OCI-LY3 (cell line): ENCODE measurements around the gene SPAG7.
"Not testable (repeated sequence)": the region's sequence is repeated elsewhere in the genome, so short reads cannot be mapped to it uniquely, and the experiment has no call there.

ENCODE experiments used
- H2AFZ ChIP-seq: fragments of 200-600, 300-600 bp; shearing (Covaris generic); 2 replicates; pipeline ENCODE4 v1.6.0; 2014; ENCODE audit warnings: antibody characterized with exemption, low read depth, low read length
- H3K27ac ChIP-seq: fragments of 200-600, 300-600 bp; sonication (generic); 2 replicates; pipeline ENCODE4 v1.5.1; 2014; ENCODE audit warnings: mild to moderate bottlenecking, low read length, moderate library complexity, mixed read lengths
- H3K27me3 ChIP-seq: fragments of 200-600, 300-600 bp; sonication (generic); 2 replicates; pipeline ENCODE4 v1.6.1; 2014; ENCODE audit warnings: low read depth, low read length, mixed read lengths
- H3K36me3 ChIP-seq: fragments of 200-600, 300-600 bp; sonication (generic); replicated peaks from 2 replicates; pipeline ENCODE3; 2014; ENCODE audit warnings: low read depth, low read length, mixed read lengths
- H3K4me1 ChIP-seq: fragments of 300-600, 200-600 bp; sonication (generic); 2 replicates; pipeline ENCODE4 v1.6.1; 2014; ENCODE audit warnings: low read length, mixed read lengths
- H3K4me2 ChIP-seq: fragments of 200-600, 300-600 bp; sonication (generic); 2 replicates; pipeline ENCODE4 v1.6.1; 2014; ENCODE audit warnings: low read length, mixed read lengths
- H3K4me3 ChIP-seq: fragments of 300-600, 200-600 bp; sonication (generic); 2 replicates; pipeline ENCODE4 v1.5.1; 2014; ENCODE audit warnings: antibody characterized with exemption, mild to moderate bottlenecking, low read length, moderate library complexity
- H3K79me2 ChIP-seq: fragments of 300-600, 200-600 bp; shearing (Covaris generic); 2 replicates; pipeline ENCODE4 v1.6.1; 2014; ENCODE audit warnings: mild to moderate bottlenecking, low read length, mixed read lengths
- H3K9ac ChIP-seq: fragments of 300-600, 200-600 bp; shearing (Covaris generic); 2 replicates; pipeline ENCODE4 v1.6.0; 2014; ENCODE audit warnings: mild to moderate bottlenecking, low read length, moderate library complexity
- H3K9me3 ChIP-seq: fragments of 200-600, 300-600 bp; shearing (Covaris generic); 2 replicates; pipeline ENCODE4 v1.6.1; 2014; ENCODE audit warnings: low read length, mixed read lengths; ENCODE audit not compliant: insufficient read depth
- H4K20me1 ChIP-seq: fragments of 200-600, 300-600 bp; sonication (generic); 2 replicates; pipeline ENCODE4 v1.6.1; 2016; ENCODE audit warnings: low read length, mixed read lengths; ENCODE audit not compliant: insufficient read depth
- EZH2phosphoT487 ChIP-seq: fragments of 200-600 bp; shearing (Covaris generic); IDR thresholded peaks from 2 replicates; pipeline ENCODE4 v1.6.1; 2018; ENCODE audit warnings: antibody characterized with exemption, mixed run types, low read depth
- TF ChIP-seq, protein P1 (sequence below): fragments of 200-600, 300-600 bp; sonication (generic); IDR thresholded peaks from 2 replicates; pipeline ENCODE4 v1.5.1; 2014; ENCODE audit warnings: antibody characterized with exemption, low read length, low read depth

The SPAG7 gene

GRCh38 chr17:4921320-4921719, 46.3 kb downstream of the SPAG7 start:
- no peak overlapping the region for H3K4me3 ChIP-seq
- no peaks in the 10 kb centered on the region for H3K9me3 ChIP-seq
- H2AFZ ChIP-seq: no peak overlapping the region
- no peaks in the 10 kb centered on the region for H3K36me3 ChIP-seq
- no peak overlapping the region for H3K4me2 ChIP-seq
- H3K79me2 ChIP-seq: no peaks in the 10 kb centered on the region
- no peaks in the 10 kb centered on the region for H4K20me1 ChIP-seq
- H3K27me3 ChIP-seq: no peaks in the 10 kb centered on the region
- no peak overlapping the region for H3K27ac ChIP-seq
- no peak overlapping the region for H3K9ac ChIP-seq
- TF ChIP-seq, protein P1, sequence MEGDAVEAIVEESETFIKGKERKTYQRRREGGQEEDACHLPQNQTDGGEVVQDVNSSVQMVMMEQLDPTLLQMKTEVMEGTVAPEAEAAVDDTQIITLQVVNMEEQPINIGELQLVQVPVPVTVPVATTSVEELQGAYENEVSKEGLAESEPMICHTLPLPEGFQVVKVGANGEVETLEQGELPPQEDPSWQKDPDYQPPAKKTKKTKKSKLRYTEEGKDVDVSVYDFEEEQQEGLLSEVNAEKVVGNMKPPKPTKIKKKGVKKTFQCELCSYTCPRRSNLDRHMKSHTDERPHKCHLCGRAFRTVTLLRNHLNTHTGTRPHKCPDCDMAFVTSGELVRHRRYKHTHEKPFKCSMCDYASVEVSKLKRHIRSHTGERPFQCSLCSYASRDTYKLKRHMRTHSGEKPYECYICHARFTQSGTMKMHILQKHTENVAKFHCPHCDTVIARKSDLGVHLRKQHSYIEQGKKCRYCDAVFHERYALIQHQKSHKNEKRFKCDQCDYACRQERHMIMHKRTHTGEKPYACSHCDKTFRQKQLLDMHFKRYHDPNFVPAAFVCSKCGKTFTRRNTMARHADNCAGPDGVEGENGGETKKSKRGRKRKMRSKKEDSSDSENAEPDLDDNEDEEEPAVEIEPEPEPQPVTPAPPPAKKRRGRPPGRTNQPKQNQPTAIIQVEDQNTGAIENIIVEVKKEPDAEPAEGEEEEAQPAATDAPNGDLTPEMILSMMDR: no peak
- no peak for TF ChIP-seq EZH2phosphoT487
- no peaks in the 10 kb centered on the region for H3K4me1 ChIP-seq

- no peak overlapping the region for H2AFZ ChIP-seq
- H3K27ac ChIP-seq: no peak overlapping the region
- H3K79me2 ChIP-seq: no peaks in the 10 kb centered on the region
- H3K4me3 ChIP-seq: no peak overlapping the region
- H3K36me3 ChIP-seq: no peaks in the 10 kb centered on the region
- H3K4me1 ChIP-seq: no peaks in the 10 kb centered on the region
- TF ChIP-seq, protein P1: no peak
- no peak for TF ChIP-seq EZH2phosphoT487
- H3K27me3 ChIP-seq: no peaks in the 10 kb centered on the region
- no peaks in the 10 kb centered on the region for H4K20me1 ChIP-seq
- H3K4me2 ChIP-seq: no peak overlapping the region
- H3K9ac ChIP-seq: no peak overlapping the region
- H3K9me3 ChIP-seq: no peaks in the 10 kb centered on the region
Observed at GRCh38 chr17:4920351-4921048, 47.1 kb downstream of the SPAG7 start.

GRCh38 chr17:4919511-4920047, 48.0 kb downstream of the SPAG7 start:
- Histone ChIP-seq H3K27ac (no peak overlapping the region), H3K9me3 (no peaks in the 10 kb centered on the region), H3K9ac (no peak overlapping the region), H3K4me3 (no peak overlapping the region), H3K27me3 (no peaks in the 10 kb centered on the region), H3K4me1 (no peaks in the 10 kb centered on the region), H3K4me2 (no peak overlapping the region), H2AFZ (no peak overlapping the region), H3K79me2 (no peaks in the 10 kb centered on the region), H4K20me1 (no peaks in the 10 kb centered on the region), H3K36me3 (no peaks in the 10 kb centered on the region)
- TF ChIP-seq, protein P1: no peak
- no peak for TF ChIP-seq EZH2phosphoT487

DNA sequence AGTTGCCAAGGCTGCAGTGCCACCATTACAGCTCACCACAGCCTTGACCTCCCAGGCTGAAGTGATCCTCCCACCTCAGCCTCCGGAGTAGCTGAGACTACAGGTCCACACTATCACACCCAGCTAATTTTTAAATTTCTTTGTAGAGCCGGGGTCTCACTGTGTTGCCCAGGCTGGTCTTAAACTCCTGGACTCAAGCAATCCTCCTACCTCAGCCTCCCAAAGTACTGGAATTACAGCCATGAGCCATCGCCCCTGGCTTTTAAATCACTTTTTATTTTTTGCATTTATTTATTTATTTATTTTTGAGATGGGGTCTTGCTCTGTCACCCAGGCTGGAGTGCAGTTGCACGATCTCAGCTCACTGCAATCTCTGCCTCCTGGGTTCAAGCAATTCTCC, 53.1 kb downstream of the SPAG7 start:
- not testable (repeated sequence) for H3K27me3 ChIP-seq, H3K4me1 ChIP-seq, H2AFZ ChIP-seq, H3K27ac ChIP-seq, H3K9ac ChIP-seq, H3K4me3 ChIP-seq, H3K36me3 ChIP-seq, H3K4me2 ChIP-seq, H3K79me2 ChIP-seq, H4K20me1 ChIP-seq, H3K9me3 ChIP-seq
